ENCODE measurements around the gene SHD.
"Not testable (repeated sequence)": the region's sequence is repeated elsewhere in the genome, so short reads cannot be mapped to it uniquely, and the experiment has no call there.

Gene SHD

DNA sequence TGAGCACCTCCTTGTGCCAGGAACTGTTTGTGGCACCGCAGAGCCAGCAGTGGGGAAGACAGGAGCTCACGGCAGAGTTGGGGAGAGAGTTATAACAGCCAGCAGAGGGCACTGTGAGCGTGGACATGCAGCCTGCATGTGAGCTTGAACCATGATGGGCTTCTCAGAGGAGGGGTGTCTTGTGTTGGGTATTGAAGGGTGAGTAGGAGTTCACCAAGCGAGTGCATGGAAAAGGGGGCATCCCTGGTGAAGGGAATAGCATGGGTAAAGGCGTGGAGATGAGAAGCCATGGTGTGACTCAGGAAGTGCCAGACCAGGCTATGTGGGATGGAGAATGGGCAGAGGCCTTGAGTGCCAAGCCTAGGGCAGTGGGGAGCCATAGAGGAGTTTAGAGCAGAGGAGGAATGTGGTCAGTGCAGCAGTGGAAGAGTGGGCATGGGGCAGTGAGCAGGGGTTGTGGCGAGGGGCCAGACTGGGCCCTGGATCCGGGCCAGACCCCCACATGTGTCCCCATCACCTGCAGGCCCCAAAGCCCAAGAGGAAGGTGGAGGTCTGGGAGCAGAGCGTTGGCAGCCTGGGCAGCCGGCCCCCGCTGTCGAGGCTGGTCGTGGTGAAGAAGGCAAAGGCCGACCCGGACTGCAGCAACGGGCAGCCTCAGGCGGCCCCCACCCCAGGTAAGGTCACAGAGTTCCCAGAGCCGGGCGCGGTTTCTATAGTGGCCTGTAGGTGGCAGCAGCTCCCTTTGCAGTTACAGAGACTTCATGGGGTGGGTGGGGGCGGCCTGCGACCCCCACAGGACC, 11.8 kb upstream of the SHD start:
- TF ChIP-seq, protein P1, sequence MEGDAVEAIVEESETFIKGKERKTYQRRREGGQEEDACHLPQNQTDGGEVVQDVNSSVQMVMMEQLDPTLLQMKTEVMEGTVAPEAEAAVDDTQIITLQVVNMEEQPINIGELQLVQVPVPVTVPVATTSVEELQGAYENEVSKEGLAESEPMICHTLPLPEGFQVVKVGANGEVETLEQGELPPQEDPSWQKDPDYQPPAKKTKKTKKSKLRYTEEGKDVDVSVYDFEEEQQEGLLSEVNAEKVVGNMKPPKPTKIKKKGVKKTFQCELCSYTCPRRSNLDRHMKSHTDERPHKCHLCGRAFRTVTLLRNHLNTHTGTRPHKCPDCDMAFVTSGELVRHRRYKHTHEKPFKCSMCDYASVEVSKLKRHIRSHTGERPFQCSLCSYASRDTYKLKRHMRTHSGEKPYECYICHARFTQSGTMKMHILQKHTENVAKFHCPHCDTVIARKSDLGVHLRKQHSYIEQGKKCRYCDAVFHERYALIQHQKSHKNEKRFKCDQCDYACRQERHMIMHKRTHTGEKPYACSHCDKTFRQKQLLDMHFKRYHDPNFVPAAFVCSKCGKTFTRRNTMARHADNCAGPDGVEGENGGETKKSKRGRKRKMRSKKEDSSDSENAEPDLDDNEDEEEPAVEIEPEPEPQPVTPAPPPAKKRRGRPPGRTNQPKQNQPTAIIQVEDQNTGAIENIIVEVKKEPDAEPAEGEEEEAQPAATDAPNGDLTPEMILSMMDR (IDR thresholded peaks at IDR 0.05) = peak; percentile 81
- H3K4me3 Mint-ChIP-seq = no peak overlapping the region
- H3K27ac Mint-ChIP-seq = no peak overlapping the region
- H3K27me3 Mint-ChIP-seq (ENCODE audit: low read depth, poor library complexity) = no peaks in the 10 kb centered on the region
- peaks cover 34% of the 10 kb centered on the region for H3K36me3 Mint-ChIP-seq (ENCODE audit: low read depth)
- H3K9me3 Mint-ChIP-seq = no peaks in the 10 kb centered on the region
- no peaks in the 10 kb centered on the region for H3K4me1 Mint-ChIP-seq
- peak; percentile 80 for DNase-seq

DNA sequence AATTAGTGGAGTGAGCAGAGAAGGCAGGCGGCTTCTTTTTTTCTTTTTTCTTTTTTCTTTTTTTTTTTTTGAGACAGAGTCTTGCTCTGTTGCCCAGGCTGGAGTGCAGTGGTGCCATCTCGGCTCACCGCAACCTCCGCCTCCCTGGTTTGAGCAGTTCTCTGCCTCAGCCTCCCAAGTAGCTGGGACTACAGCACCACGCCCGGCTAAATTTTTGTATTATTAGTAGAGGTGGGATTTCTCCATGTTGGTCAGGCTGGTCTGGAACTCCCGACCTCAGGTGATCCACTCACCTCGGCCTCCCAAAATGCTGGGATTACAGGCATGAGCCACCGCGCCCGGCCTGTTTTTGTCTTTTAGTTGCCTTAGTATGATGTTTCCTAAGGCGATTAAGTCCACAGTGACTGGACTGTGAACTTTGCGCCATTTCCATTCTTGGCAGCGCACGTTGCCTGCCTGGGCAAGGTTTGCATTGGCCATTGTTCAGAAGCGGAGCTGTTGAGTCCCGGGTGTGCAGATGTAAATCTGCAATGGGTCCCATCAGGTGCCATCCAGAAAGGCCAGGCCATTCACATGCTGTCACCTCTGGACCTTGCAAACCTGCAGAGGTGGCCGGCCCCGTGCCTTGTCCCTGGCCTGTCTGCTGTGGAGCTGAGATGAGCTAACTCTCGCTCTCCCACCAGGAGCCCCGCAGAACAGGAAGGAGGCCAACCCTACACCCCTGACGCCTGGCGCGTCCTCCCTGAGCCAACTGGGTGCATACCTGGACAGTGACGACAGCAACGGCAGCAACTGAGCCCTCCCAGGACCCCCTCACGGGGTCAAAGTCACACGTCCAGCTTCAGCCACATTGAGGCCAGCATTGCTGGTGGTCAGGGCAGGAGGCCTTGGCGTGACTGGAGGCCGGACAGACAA, 10.9 kb upstream of the SHD start:
- Mint-ChIP-seq H3K9me3 (no peaks in the 10 kb centered on the region), H3K27ac (no peak overlapping the region), H3K36me3 (ENCODE audit: low read depth) (peaks cover 34% of the 10 kb centered on the region), H3K27me3 (ENCODE audit: low read depth, poor library complexity) (no peaks in the 10 kb centered on the region), H3K4me3 (no peak overlapping the region), H3K4me1 (no peaks in the 10 kb centered on the region)
- no peak for DNase-seq
- TF ChIP-seq, protein P1 (IDR thresholded peaks at IDR 0.05) = no peak

DNA sequence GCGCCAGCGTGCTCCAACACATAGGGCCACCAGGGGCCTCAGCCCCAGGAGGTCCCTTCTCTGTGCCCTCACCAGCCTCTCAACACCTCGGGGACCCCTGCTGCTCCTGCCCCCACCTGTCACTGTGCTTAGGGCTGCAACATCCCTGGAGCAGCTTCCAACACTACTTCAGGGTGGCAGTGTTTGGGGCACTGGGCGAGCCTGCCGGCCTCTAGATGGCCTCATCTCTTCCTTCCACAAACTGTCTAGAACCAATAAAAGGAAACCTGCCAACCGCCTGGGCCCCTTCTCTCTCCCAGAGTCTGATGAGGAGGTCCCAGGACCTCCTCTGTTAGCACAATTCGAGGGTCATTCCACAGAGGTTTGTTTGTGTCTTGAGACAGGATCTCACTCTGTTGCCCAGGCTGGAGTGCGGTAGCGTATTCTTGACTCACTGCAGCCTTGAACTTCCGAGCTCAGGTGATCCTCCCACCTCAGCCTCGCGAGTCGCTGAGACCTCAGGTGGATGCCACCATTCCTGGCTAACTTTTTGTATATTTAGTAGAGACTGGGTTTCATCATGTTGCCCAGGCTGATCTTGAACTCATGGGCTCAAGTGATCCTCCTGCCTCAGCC, 10.1 kb upstream of the SHD start:
- Mint-ChIP-seq H3K9me3 (no peaks in the 10 kb centered on the region), H3K27me3 (ENCODE audit: low read depth, poor library complexity) (no peaks in the 10 kb centered on the region), H3K36me3 (ENCODE audit: low read depth) (peaks cover 34% of the 10 kb centered on the region), H3K4me1 (no peaks in the 10 kb centered on the region), H3K4me3 (no peak overlapping the region), H3K27ac (no peak overlapping the region)
- DNase-seq = no peak
- TF ChIP-seq, protein P1 (IDR thresholded peaks at IDR 0.05) = no peak

DNA sequence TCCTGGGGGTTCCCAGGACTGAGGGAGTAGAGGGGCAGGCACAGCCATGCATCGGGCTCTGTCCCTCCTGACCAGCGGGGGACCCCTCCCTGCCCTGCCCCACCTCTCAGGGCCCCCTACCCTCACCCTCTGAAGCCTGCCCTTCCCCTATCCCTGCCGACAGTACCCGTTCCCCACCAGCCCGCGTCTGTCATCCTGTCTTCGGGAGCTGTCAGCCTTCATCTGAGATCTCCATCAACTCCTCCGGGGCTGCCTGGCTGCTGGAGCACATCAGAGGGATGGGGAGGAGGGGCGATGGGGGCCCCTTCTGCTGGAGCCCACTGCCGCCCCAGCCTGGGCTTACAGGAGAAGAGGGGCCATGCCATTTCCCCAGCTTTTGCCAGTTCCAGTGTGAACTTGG, 6.2 kb upstream of the SHD start:
- Mint-ChIP-seq H3K27ac (no peak overlapping the region), H3K4me1 (peaks cover 1% of the 10 kb centered on the region), H3K36me3 (ENCODE audit: low read depth) (peaks cover 13% of the 10 kb centered on the region), H3K9me3 (no peaks in the 10 kb centered on the region), H3K4me3 (no peak overlapping the region), H3K27me3 (ENCODE audit: low read depth, poor library complexity) (peaks cover 15% of the 10 kb centered on the region)
- DNase-seq = no peak
- TF ChIP-seq, protein P1 (IDR thresholded peaks at IDR 0.05) = no peak

DNA sequence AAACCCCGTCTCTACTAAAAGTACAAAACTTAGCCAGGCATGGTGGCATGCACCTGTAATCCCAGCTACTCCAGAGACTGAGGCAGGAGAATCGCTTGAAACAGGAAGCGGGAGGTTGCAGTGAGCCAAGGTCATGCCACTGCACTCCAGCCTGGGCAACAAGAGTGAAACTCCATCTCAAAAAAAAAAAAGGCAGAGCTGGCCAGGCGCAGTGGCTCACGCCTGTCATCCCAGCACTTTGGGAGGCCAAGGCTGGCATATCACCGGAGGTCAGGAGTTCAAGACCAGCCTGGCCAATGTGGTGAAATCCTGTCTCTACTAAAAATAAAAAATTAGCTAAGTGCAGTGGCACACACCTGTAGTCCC, 4.8 kb upstream of the SHD start:
- not testable (repeated sequence) for H3K9me3 Mint-ChIP-seq; H3K36me3 Mint-ChIP-seq (ENCODE audit: low read depth); DNase-seq; H3K4me3 Mint-ChIP-seq; H3K27ac Mint-ChIP-seq
- peaks cover 11% of the 10 kb centered on the region for H3K4me1 Mint-ChIP-seq
- peaks cover 25% of the 10 kb centered on the region for H3K27me3 Mint-ChIP-seq (ENCODE audit: low read depth, poor library complexity)

DNA sequence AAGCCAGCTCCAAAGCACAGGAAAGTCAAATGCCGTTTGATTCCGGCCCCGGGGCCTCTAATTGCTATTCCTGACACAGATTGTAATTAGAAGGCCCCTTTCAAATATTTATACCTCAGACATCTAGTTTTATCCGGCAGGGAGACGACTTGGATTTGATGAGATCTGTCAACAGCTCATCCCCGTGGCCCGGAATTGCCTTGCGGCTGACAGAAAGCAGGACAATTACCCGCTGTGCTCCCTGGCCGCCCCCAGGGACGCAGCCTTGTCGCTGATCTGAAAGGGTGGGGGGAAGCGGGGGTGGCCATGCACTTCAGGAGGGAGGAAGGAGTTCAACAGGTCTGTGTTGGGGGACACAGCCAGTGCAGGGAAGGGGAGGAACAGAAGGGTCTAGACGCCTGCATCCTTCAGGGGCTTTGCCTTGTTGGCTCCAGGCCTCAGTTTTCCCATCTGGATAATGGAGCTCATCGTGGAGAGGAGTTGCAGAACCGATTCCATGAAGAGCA, 1.8 kb upstream of the SHD start:
- Mint-ChIP-seq H3K27me3 (ENCODE audit: low read depth, poor library complexity) (peaks cover 52% of the 10 kb centered on the region), H3K4me3 (no peak overlapping the region), H3K36me3 (ENCODE audit: low read depth) (no peaks in the 10 kb centered on the region), H3K9me3 (no peaks in the 10 kb centered on the region), H3K4me1 (peaks cover 11% of the 10 kb centered on the region), H3K27ac (no peak overlapping the region)
- no peak for DNase-seq
- TF ChIP-seq, protein P1 (IDR thresholded peaks at IDR 0.05) = no peak
